H4 (cell line): Measurements from ENCODE around the gene BTBD2. TPM values are rescaled to one million over a fixed set of nuclear protein-coding genes. Genes with fewer than 3 reads are reported as not detected.

Source experiments
- DNase-seq: peaks from one replicate; pipeline ENCODE4 v3.0.0-alpha.2; 2015; ENCODE audit warnings: low spot score
- total RNA-seq: library from RNA; depleted of rRNA; stranded (reverse); fragments of >200 nt; shearing (Covaris generic); gene quantifications from 2 replicates; pipeline ENCODE4 v1.2.3, GENCODE V29; 2014

BTBD2 gene
- total RNA-seq, 1 experiment from 2014 or later: 37.6 TPM

DNA sequence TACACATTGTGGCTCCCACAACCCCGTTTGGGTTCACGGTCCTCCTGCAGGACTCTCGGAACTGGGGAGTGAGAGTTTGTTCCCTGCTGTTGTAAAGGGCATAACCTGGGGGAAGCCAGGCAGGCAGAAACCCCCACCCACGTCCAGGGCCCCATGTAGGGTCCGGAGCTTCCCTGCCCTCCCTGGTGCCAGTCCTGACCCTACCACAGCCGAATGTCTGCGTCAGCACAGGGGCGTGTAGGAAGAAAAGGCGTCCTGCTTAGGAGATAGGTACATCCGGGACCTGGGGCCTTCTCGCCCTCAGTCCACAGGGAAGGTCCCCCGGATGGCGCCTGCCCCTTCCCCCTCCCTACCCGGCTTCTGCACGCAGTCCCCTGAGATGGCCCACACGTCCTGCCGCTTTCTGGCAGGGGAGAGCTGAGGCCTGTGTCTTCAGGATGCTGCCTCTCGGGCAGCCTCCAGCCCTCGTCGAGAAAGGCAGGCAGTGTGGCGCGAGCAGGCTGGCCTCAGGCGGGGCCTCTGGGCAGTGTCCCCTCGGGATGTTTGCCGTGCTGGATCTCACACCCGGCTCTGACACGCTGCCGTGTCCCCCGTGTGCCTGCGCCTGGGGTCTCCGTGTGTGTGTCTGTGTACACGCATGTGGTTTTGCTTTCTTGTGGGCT, 55.5 kb downstream of the BTBD2 start:
- DNase-seq: no peak

DNA sequence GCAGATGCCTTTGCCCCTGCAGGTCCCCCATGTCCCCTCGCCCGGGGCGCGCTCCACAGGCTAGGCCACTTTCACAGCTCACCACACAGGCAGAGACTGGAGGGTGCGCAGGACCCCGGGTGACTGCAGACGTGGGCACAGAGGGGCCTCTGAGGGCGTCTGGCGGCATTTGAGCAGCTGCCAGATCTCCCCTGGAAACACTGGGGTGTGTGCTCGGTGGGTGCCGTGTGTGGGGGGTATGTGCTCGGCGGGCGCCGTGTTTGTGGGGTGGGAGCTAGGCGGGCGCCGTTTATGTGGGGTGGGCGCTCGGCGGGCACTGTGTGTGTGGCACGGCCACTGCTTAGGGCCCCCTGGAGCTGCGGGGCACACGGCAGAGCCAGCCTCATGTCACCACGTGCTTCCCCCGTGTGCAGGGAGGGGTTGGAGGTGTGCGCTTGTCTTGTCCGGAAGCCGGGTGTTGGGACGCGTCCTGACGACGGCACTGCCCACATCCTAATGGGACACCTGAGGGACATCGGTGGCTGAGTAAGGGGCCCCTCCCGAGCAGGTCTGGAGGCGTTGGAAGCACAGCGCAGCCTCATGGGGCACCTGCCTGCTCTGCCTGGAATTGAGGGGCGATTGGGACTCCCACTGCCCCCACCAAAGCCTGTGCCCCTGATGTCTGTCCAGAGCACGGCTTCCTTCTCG, 57.8 kb downstream of the BTBD2 start:
- no peak for DNase-seq

DNA sequence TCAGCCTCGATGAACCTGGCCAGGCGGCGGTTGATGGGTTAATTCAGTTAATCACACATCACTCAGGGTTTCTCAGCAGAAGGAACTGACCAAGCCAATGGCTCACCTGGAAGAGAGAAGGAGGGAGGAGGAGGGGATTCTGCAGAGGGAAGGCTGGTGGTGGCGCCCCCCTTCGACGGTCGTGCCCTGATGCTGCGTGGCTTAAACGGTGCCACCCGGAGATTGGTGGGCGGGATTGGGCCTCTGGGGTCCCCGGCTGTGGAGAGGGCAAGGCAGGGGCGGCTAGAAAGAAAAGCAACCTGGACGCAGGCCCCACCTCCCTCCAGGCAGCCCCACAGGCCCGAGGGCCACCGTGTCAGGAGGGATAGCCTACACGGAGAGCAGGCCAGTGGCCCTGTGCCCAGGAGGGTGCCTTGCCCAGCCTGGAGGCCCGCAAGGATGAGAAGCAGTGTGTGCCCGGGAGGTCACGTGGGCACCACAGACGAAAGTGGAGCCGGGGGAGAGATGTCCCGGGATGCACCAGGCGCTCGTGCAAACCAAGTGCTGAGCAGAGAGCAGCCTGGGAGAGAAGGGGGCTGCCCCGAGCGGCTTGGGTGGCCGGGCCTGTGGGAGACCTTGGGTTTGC, 58.5 kb downstream of the BTBD2 start:
- DNase-seq: no peak

DNA sequence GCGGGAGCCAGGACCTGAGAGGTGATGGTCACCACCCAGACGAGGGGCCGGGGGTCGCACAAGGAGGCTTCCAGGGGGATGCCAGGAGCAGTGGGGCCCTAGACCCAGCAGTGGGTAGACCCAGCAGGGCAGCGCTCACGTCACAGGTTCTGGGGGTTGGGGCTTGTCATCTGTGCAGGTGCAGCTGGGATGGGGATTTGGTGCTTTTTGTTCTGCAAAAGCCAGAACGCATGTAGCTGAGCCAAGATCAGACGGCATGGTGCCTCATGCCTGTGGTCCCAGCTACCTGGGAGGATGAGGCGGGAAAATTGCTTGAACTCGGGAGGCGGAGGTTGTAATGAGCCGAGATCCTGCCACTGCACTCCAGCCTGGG, 59.4 kb downstream of the BTBD2 start:
- no peak for DNase-seq

DNA sequence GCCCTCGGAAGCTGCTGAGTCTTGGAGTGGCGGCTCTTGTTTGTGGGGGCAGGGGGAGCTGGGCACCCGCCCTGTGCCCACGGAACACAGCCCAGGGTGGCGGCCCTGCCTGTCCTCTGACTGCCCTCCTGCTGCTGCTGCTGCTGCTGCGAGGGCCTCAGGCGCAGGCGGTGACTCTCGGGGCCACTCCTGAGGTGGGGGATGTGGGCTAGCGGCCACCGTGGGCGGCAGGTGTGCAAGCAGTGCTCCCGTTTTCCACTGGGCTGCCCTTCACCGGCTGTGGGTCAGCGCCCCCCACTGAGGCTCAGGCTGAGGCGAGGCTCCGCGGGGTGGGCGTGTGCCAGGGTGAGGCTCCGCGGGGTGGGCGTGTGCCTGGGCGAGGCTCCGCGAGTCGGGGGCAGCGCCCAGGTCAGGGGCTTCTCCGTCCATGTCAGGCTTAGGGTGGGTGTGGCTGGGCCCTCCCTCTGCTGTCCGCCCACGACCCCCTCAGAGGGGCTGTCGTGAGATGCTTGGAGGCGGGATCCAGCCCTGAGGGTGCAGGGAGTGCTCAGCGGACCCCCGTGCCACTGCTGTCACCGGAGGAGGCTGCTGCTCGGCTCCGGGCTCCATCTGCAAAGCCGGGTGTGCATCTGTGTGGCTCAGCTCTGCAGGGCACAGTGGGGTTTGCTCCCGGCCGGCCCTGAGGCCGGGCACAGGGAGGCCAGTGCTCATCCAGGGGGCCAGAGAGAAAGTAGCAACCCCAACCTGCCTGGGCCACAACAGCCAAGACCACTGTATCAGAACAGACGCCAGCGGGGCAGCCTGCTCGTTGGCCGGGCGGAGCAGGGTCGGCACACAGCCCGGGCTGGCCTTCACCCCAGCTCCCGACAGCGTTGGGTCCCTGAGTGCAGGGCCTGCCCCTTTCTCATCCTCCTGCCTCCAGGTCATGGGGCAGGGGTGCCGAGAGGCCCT, 60.1 kb downstream of the BTBD2 start:
- no peak for DNase-seq

DNA sequence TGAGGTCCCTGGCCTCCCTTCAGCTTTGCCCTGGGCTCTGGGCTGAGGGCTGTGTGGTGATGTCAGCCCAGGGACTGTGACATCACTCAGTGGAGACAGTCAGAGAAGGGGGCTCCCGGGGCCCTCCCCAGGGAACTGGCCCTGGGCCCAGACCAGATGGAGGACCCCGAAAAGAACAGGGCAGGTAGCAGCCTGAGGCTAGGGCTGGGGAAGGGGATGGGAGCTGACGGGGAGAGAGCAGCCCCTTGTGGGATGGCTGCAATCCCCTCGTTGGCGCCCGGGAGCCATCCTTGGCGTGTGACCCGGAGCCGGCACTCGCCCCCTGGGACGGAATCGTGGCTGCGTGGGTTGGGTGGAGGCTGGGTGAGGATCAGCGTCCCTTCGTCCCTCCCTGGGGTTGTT, 61.0 kb downstream of the BTBD2 start:
- no peak for DNase-seq

DNA sequence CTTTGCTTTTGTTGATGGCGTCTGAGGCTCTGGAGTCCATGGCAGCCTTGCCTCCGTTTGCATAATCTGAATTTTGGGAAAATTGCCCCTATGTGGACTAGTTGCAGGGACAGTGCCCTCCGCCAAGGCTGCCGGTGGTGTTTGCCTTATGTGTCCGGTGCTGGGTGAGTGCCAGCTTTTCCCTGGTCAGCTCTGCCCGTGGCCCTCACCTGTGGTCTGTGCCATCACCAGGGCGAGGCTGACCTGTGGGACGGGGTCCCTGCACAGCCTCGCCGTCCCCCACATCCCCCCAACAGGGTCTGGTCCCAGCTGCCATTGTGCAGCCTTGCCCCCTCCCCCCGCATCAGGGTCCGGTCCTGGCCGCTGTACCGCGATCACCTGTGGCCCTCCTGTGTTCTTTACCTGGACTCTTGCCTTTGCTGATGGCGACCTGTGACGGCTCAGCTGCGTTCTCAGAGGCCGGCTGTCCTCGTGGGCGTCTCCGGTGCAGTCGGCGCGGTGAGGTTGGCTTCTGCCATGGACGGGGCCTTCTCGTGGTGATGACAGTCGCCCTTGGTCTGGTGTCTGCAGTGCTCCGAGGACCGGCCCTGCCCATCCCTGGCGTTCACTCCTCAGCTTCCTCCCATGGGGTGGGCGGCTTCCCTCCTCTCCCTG, 61.9 kb downstream of the BTBD2 start:
- no peak for DNase-seq

DNA sequence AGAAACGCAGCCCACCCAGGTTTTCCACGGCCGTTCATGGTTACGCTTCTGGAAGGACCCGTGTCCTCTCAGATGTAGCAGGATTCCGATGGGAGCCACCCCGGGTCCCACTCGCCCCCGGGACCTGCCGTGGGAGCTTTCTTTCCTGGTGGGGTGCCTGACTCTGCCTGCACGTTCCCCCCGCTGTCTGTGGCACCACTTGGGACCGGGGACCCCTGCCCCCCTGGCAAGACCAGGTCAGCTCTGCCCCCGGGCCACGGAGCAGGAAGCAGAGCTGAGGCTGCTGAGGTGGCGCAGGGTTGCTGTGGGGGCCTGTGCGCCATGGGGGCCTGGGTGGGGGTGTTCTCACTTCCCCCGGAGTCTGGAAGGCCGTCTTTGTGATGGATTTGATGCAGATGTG, 62.5 kb downstream of the BTBD2 start:
- no peak for DNase-seq

DNA sequence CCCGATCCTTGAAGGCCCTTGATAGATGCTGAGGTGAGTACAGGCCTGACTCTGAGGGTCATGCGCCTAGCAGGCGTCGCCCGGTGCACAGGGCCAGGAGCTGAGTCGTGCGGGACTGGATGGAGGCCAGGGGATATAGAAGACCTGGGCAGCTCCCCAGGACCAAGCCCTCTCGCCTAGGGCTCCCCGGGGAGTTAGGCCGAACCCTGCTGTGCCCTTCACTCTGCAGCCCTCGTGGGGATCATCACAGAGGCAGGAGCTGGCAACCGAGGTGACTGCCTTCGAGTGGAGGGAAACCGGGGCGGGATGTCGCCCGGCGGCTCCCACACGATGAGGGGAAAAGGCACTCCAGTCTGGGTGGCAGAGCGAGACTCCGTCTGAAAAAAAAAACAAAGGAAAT, 62.9 kb downstream of the BTBD2 start:
- no peak for DNase-seq

DNA sequence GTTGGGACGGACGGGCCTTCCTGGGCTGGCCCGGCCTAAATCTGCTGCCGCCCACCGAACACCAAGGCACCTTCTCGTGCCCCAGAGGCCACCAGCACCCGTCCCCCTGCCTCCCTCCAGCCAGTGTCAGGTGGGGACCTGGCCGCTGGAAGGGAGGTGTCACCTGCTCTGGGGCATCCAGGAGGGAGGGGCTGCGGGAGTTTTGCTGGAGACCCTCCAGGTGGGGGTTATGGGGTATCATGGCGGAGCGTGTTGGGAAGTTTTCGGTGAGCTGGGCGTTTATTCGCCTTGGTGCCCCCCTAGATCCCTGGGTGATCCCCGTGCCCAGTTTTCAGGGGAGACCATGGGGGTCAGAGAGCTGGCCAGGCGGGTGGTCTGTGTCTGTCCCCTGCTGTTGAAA, 64.9 kb downstream of the BTBD2 start:
- no peak for DNase-seq

DNA sequence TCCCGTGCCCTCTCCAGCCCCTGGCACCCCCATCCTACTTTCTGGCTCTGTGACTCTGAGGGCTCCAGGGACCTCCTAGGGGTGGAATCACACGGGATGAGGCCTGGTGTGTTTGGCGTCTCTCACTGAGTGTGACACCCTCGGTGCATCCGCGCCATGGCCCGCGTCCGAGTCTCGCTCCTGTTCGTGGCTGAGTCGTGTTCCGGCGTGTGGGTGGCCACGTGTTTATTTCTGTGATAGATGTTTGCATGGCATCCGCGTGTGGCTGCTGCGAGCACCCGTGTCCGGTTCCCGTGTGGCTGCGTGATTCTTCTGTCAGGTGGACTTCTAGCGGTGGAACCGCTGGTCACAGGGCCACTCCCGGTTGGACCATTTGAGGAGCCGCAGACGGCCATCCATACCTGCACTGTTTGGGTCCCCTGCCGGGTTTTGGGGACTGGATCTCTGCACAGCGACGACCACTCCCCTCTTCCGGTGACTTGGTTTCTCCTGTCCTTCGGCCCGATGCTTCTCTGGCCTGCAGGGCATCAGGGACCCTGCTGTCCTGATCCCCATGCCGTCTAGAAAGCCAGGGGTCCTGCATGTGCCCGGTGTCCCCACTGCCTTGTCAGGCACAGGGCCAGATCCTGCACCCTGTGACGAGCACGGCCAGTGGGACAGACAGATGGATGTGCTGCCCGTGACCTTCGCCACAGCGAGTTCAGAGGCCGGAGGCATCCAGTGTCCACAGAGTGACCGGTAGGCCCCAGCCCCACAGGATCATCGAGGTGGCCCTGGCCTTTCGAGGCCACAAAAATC, 66.0 kb downstream of the BTBD2 start:
- no peak for DNase-seq

DNA sequence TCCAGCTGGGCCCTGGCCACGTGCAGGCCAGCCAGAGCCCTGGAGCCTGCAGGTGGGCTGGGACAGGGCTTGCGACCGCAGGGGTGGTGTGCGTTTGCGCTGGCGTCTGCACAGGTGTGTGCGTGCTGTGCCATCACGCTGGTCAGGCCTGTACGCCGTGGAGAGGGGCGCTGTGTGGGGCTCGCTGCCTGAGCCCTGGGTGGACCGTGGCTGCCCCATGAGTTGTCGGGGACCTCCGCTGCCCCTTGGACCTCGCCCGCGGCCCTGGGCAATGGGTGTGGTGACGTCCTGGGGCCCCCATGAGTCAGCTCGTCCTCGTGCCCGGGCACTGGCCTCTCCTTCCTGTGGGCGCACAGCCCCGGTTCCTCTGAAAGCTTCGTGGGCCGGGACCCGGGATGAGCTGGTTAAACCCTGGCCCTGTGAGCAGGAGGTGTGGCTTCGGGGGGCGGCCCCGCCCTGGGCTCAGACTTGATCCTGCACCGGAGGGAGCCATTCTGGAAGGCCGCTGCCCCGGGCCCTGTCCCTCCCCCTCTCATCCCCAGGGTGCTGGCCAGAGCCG, 67.8 kb downstream of the BTBD2 start:
- no peak for DNase-seq

DNA sequence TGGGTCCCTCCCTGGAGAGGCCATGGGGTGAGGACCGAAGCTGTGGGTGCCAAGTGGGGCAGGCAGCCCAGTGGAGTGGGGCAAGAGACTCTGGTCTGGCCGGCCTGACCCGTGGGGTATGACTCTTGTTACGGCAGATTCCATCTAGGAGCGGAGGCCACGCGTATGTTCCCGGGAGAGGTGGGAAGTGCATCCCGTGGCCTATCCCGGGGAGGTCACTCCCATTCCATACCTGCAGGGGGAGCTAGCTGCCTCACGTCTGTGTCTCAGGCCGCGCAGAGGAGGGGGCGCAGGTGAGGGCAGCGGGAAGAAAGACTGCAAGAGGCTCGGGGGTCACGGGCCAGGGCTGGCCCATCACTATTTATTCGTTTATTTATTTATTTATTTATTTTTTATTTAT, 69.6 kb downstream of the BTBD2 start:
- peak; percentile 30 for DNase-seq

DNA sequence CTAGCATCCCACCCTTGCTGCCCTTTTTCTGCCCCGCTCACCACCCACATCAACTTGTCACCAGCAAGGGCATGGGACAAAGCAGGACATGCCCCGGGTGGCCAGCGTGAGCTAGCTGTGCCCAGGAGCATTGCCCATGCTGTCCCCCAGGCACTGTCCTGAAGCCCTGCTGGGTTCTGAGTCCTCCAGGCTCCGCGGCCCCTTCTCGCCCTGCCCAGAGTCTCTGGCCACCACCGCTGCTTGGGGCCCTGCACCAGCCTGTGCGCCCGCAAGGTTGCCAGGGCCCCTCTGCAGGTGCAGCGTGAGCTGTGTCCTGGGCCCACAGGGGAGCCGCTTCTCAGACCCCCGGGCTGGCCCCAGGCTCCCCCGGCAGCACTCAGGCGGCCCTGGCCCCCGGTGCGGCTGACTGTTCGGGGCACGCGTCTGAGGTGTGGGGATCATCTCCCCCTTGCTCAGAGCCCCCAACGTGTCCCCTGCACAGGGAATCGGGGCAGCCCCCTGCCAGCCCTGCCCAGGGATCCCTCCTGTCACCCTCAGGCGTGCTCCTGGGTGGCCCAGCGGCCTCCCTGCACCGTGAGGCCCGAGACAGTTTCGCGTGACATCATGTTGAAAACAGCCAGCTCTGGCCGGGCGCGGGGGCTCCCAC, 70.5 kb downstream of the BTBD2 start:
- DNase-seq: no peak

DNA sequence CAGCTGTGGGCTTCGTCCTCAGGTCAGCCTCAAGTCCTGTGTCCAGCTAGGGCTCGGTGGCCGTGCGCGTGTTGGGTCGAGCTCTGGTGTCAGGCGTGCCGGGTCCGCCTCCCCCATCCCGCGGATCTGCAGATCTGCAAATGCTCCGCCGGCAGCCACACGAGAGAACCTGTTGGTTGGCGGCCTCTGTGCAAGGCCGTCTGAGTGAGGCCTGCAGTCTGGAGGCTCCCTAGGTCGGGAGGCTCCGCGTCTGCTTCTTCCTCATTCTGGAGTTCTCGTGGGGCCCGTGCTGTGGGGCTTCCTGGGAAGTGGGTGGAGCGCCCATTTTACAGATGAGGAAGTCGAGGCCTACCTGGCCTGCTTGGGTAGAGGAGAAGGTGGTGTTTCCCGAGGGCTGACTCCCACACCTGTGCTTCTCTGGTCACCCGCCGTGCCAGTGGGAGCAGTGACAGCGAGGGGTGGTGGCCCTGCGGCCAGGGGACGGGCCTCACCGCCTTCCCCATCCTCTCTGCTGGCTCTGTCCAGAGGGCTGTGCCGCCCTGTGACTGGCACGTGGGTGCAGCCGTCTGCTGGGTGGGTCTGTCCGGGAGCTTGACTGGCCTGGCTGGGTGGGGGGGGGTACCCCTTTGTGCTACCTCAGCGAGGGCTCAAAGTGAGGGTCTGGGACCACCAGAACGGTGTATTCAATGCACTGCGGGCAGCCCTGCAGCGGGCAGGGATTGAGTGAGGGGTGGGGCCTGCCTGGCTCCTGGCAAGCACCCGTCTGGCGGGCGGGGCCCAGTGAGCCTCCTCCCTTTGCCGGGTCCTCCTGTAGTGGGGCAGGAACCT, 71.2 kb downstream of the BTBD2 start:
- no peak for DNase-seq

DNA sequence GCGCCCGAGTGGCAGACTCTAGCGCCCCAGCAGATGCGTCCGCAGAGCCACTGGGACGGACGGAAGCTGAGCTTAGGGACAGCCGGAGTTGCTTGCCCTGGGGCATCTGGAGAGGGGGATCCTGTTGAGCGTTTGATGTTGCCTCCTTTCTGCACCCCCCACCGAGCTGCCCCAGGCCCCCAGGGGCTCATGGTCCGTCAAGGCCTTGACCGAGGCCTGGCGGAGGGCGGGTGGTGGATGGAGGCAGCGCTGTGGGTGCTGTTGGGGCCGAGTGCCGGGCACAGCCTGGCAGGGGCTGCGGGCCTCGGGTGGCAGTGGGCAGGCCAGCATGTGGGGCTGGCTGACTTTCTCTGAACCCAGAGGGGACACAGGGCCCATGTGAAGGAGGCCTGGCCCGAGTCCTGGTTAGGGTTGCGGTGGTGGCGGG, 71.8 kb downstream of the BTBD2 start:
- no peak for DNase-seq

DNA sequence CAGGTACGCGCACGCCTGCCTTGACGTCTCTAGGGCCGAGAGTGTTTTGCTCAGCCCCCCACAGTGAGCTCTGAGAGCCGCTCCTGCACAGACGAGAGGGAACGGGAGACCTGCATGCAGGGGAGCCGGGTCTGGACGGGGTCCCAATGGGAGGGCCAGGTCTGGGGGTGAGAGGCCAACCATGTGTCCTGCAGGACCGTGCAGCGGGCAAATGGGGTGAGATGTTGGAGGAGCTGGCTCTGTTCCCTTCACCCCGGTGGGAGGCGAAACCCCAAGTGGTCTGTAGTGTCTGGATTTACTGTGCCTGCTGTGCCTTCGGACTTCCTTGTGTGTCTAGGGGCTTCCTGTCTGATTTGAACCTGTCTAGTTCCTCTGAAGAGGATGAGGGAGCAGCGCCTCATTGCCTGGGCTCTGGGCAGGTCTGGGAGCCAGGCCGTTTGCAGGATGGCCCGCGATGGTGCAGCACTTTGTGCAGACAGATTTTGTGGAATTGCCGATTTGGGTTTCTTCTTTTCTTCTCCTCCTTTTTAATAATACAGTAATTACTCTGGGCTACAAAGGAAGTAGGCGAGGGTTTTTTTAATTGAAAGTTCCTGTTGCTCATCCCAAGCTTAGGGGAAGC, 72.5 kb downstream of the BTBD2 start:
- no peak for DNase-seq

DNA sequence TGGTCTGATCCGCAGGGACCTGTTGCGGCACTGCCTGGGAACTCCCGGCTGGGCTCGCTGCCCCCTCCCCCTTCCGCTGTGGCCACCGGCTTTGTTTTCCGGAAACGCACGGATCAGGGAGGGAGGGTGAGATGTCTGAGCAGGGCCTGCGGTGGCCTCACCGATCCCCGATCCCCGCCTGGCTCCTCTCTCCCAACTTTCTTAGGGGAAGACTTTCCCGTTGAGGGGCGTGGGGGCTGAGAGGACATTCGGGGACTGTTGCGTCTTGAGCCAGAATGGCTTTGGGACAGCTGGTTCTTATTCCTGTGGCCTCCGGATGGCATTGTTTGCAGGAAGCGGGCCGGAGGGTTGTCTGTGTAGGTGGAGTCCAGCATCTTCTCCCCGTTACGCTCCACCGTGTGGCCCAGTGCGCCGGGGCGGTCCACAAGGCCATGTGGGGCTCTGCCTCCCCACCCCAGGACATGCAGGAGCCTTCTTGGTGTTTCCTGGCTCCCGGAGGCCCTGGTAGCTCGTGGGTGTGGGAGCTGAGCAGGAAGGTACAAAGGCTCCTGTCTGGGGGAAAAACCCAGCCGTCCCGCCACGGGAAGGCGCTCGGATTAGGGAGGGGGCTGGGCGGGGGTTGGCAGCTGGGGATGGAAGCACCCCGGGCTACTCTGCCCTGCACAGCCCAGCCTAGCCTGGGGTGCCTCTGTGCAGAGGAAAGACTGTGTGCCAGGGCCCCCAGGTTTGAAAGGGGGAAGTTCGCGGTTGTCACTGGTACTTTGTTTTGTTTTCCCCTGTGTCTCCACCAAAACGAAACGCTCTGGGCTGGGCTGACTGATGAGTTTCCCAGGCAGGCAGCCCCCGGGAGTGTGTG, 73.2 kb downstream of the BTBD2 start:
- DNase-seq: peak; percentile 72
